GM12873 (cell line): ENCODE results near the gene MED13L.

Experiments
- CTCF ChIP-seq: IDR thresholded peaks from 2 replicates; pipeline ENCODE4 v1.5.1; 2012; ENCODE audit warnings: low read depth, mild to moderate bottlenecking, moderate library complexity, low read length, control low read depth; ENCODE audit not compliant: insufficient read depth; ENCODE audit errors: missing control alignments

MED13L gene

GRCh38 chr12:116233669-116234068 lies 43.8 kb downstream of the MED13L start:
- TF ChIP-seq CTCF = no peak

GRCh38 chr12:116227811-116228210 lies 49.7 kb downstream of the MED13L start:
- no peak for TF ChIP-seq CTCF

- no peak for TF ChIP-seq CTCF
Observed at GRCh38 chr12:116226026-116226425, 51.5 kb downstream of the MED13L start.

DNA sequence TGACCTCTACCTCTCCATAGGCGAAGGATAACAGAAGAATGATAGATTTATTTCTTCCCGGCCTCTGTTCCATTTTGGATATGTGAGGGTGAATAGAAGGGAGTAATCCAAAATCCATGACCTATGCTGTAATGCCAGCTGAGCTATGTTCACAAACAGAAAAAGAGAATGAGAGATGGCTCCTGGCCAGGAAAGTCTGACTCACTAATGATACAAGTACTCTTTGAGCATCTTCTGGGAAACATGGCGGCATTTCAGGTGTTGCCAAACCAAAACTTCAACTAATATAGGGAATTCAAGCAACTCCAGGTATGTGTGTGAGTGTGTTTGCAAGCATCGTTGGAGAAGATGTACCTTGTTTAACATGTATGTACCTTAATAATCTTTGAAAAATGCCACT lies 55.1 kb downstream of the MED13L start:
- TF ChIP-seq CTCF = no peak

DNA sequence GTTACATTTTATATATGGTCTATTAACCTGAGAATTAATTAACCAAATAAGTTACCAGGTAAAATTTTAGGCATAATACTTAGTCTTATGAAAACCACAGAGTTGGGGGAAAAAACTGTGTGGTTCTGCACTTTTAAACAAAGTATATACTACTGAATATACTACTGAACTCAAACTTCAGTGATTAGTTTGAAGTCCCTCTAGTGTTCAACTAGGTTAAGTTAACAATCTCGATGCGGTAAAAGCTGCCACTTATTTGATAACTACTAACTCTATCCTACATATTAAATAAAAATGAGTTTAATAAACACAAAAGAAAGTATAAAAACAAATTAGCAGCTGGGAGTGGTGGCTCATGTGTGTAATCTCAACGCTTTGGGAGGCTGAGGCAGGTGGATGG lies 56.7 kb downstream of the MED13L start:
- TF ChIP-seq CTCF = no peak

GRCh38 chr12:116217045-116217735 lies 60.3 kb downstream of the MED13L start:
- TF ChIP-seq CTCF = no peak

DNA sequence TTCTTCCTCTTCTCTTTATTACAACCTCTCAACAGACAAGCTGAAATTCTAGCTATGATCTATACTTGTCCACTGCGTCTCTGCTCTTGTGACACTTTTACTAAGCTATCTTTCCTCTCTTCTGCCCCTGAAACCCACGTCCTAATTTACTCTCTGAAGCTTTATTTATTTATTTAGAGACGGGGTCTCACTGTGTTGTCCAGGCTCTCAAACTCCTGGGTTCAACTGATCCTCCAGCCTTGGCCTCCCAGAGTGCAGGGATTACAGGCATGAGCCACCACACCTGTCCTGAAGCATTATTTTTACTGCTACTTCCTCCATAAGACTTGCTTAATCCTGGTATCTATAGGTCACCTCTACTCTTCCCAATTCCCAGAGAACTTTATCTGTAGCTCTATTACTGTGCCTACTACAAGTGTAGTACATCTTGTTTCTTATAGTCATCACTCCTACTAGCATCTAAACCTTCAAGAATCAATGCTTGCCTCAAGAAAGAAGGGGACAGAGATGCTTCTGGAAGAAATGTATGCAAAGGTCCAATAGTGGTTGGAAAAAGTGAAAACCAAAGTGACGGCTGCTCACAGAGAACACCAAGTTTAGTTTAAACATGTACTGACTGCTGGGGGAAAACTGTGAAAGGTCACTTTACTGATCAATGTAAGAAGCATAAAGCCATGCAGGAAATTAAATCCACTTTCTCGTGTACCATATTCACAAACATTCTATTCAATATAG lies 61.3 kb downstream of the MED13L start:
- TF ChIP-seq CTCF = no peak
